GM12878 (cell line): ENCODE results near the gene MID1. TPM values are rescaled to one million over a fixed set of nuclear protein-coding genes. Genes with fewer than 3 reads are reported as not detected.

Experiments
- ATAC-seq: fragments of 200-7000 bp; cut with Tn5 transposase; 3 replicates; pipeline ENCODE4 v1.9.1; 2020; ENCODE audit warnings: mild to moderate bottlenecking, moderate library complexity
- BruUV-seq: library from RNA; stranded (reverse); fragments of 400-500 nt; replicated peaks from 2 replicates; lab custom pipeline; 2021; lab: Mats Ljungman, UMichigan
- CTCF ChIA-PET: fragments of 300-600 bp; sonication (Branson Sonifier 250); formaldehyde crosslinking; extraction: SDS; loops from one replicate; lab custom pipeline; 2021; ENCODE audit warnings: inconsistent platforms; lab: Yijun Ruan, JAX
- POLR2A ChIA-PET: fragments of 350-600 bp; formaldehyde crosslinking; extraction: SDS; loops from one replicate; lab custom pipeline; 2021; ENCODE audit warnings: inconsistent platforms; lab: Charles Lee
- RAD21 ChIA-PET: fragments of 300-600 bp; sonication (Branson Sonifier 250); formaldehyde crosslinking; loops from one replicate; lab custom pipeline; 2023; ENCODE audit warnings: antibody characterized with exemption; ENCODE audit not compliant: unreplicated experiment; lab: Charles Lee
- SMC1A ChIA-PET: fragments of 300-600 bp; sonication (Branson Sonifier 250); formaldehyde crosslinking; loops from one replicate; lab custom pipeline; 2023; ENCODE audit not compliant: unreplicated experiment, uncharacterized antibody; lab: Charles Lee
- DNase-seq: peaks from one replicate; pipeline ENCODE4 v3.0.0-alpha.2; 2011; ENCODE audit warnings: low read depth, low spot score
- FAIRE-seq: peaks from 3 replicates; lab custom pipeline; 2011; peaks lifted over from hg19 to GRCh38; lab: Jason Lieb, UNC
- H2AFZ ChIP-seq: 2 replicates; pipeline ENCODE4 v1.6.0; 2011; ENCODE audit warnings: low read depth, low read length, control low read depth; ENCODE audit not compliant: control insufficient read depth
- H3K27ac ChIP-seq: 2 replicates; pipeline ENCODE4 v1.5.1; 2011; ENCODE audit warnings: control low read depth; ENCODE audit not compliant: control insufficient read depth, insufficient read depth
- H3K27me3 ChIP-seq, 2 experiments: replicated peaks in 1 of 2; 2 replicates each; pipeline versions ENCODE4 v1.6.0 to v1.6.1; 2011; ENCODE audit warnings: low read length in 1 of 2; ENCODE audit not compliant: control insufficient read depth in 2 of 2, insufficient read depth in 2 of 2
- H3K36me3 ChIP-seq, 2 experiments: 2 replicates each; pipeline ENCODE4 v1.5.1; 2011; ENCODE audit warnings: low read length in 1 of 2; ENCODE audit not compliant: control insufficient read depth in 2 of 2, insufficient read depth in 2 of 2
- H3K4me1 ChIP-seq: 2 replicates; pipeline ENCODE4 v1.6.1; 2011; ENCODE audit warnings: mild to moderate bottlenecking, low read length, moderate library complexity, mixed read lengths; ENCODE audit not compliant: control insufficient read depth, insufficient read depth
- H3K4me2 ChIP-seq: 2 replicates; pipeline ENCODE4 v1.6.0; 2011; ENCODE audit warnings: control low read depth; ENCODE audit not compliant: control insufficient read depth, insufficient read depth
- H3K4me3 ChIP-seq: fragments of 200-600 bp; sonication (generic); 2 replicates; pipeline ENCODE4 v1.5.1; 2016
- H3K79me2 ChIP-seq: 2 replicates; pipeline ENCODE4 v1.6.0; 2011; ENCODE audit warnings: low read length; ENCODE audit not compliant: control insufficient read depth, insufficient read depth
- H3K9ac ChIP-seq: 2 replicates; pipeline ENCODE4 v1.8.0; 2011; ENCODE audit warnings: low read length, control low read depth, mixed read lengths; ENCODE audit not compliant: control insufficient read depth, insufficient read depth
- H3K9me3 ChIP-seq: replicated peaks from 3 replicates; pipeline ENCODE4 v1.5.1; 2011; ENCODE audit warnings: mild to moderate bottlenecking, low read length; ENCODE audit not compliant: control insufficient read depth, insufficient read depth
- H4K20me1 ChIP-seq: 2 replicates; pipeline ENCODE4 v1.6.0; 2011; ENCODE audit not compliant: control insufficient read depth, insufficient read depth
- CREM ChIP-seq: IDR thresholded peaks from 2 replicates; pipeline ENCODE4 v1.6.1; 2014; ENCODE audit warnings: antibody characterized with exemption, low read depth
- HDAC6 ChIP-seq: fragments of 200-600 bp; sonication (generic); IDR thresholded peaks from one replicate; pipeline ENCODE4 v1.8.0; 2017; ENCODE audit warnings: antibody characterized with exemption; ENCODE audit not compliant: unreplicated experiment
- IKZF2 ChIP-seq, 2 experiments: fragments of 450-650 bp; IDR thresholded peaks; 2 replicates each; pipeline ENCODE4 v1.6.1; 2017; ENCODE audit warnings: mild to moderate bottlenecking in 2 of 2, moderate library complexity in 2 of 2
- IRF4 ChIP-seq: IDR thresholded peaks from 2 replicates; pipeline ENCODE4 v1.6.1; 2011; ENCODE audit warnings: low read depth, low read length
- KDM1A ChIP-seq: fragments of 200-600 bp; sonication (generic); IDR thresholded peaks from 2 replicates; pipeline ENCODE4 v1.6.1; 2016; ENCODE audit warnings: borderline replicate concordance
- LARP7 ChIP-seq: fragments of 450-650 bp; IDR thresholded peaks from 2 replicates; pipeline ENCODE4 v1.6.1; 2017; ENCODE audit warnings: mild to moderate bottlenecking
- NFIC ChIP-seq: IDR thresholded peaks from 2 replicates; pipeline ENCODE4 v1.6.1; 2012; ENCODE audit warnings: low read depth, mild to moderate bottlenecking, inconsistent platforms, low read length, moderate library complexity
- NR2C2 ChIP-seq: IDR thresholded peaks from 2 replicates; pipeline ENCODE4 v1.6.1; 2011; ENCODE audit warnings: borderline replicate concordance, low read depth; ENCODE audit not compliant: control insufficient read depth, insufficient read length
- RFX5 ChIP-seq: IDR thresholded peaks from 2 replicates; pipeline ENCODE4 v1.6.1; 2011; ENCODE audit warnings: low read depth, low read length, improper control_type of control experiment
- SMARCA5 ChIP-seq: fragments of 450-650 bp; IDR thresholded peaks from 2 replicates; pipeline ENCODE4 v1.6.1; 2017; ENCODE audit warnings: mild to moderate bottlenecking
- SP1 ChIP-seq: IDR thresholded peaks from one replicate; pipeline ENCODE4 v1.6.1; 2011; ENCODE audit warnings: low read depth, low read length
- TCF12 ChIP-seq: IDR thresholded peaks from 2 replicates; pipeline ENCODE4 v1.6.1; 2011; ENCODE audit warnings: low read depth, mild to moderate bottlenecking, low read length
- YY1 ChIP-seq: IDR thresholded peaks from 2 replicates; pipeline ENCODE4 v1.6.1; 2011; ENCODE audit warnings: low read depth, mild to moderate bottlenecking, low read length
- ZSCAN29 ChIP-seq: fragments of 450-650 bp; IDR thresholded peaks from 2 replicates; pipeline ENCODE4 v1.6.1; 2017; ENCODE audit warnings: mild to moderate bottlenecking, moderate library complexity
- WGBS: methylation state at CpG from one replicate; pipeline ENCODE4 v1.1.6; 2016; ENCODE audit warnings: low lambda C conversion rate; ENCODE audit not compliant: insufficient replicate concordance, insufficient coverage; ENCODE audit errors: missing lambda C conversion rate; 5-methylcytosine and 5-hydroxymethylcytosine counted together
- in situ Hi-C: fragments of 300-500 bp; cut with MboI; formaldehyde crosslinking; loops from 9 replicates; pipeline ENCODE4 v1.14.3; 2018; ENCODE audit warnings: mixed read lengths
- intact Hi-C: fragments of 100-400 bp; cut with micrococcal nuclease; formaldehyde crosslinking; loops from one replicate; pipeline ENCODE4 v1.14.2; 2022; ENCODE audit not compliant: unreplicated experiment
- polyA plus RNA-seq, 11 experiments: library from polyadenylated mRNA; depleted of rRNA in 4 of 11; unstranded in 6 of 11; stranded (reverse) in 5 of 11; fragments of >200 nt; fragmentation: Nextera tagmentation in 4 of 11; fragmentation: Illumina TruSeq in 1 of 11; extraction: Ambion mirVana in 4 of 11; extraction: Trizol in 1 of 11; gene quantifications; 1 replicate in 1 of 11; 2 replicates in 10 of 11; pipeline versions ENCODE4 v1.2.1 to v1.2.3, GENCODE V29; 2011 to 2016; ENCODE audit warnings: inconsistent platforms in 2 of 11, missing spikeins in 2 of 11, low read depth in 1 of 11
- total RNA-seq, 4 experiments: library from RNA; depleted of rRNA in 3 of 4; stranded (reverse); fragments of >200 nt in 3 of 4; fragmentation: Illumina TruSeq in 1 of 4; extraction: Trizol in 1 of 4; gene quantifications; 2 replicates each; pipeline versions ENCODE4 v1.2.1 to v1.2.3, GENCODE V29; 2013 to 2021
- TF ChIP-seq, protein P1 (sequence below): IDR thresholded peaks from 2 replicates; pipeline ENCODE4 v1.6.1; 2011; ENCODE audit warnings: borderline replicate concordance, low read depth, mild to moderate bottlenecking, moderate library complexity, low read length; ENCODE audit not compliant: insufficient read depth, poor library complexity, severe bottlenecking
- TF ChIP-seq, protein P2 (sequence below): fragments of 450-650 bp; IDR thresholded peaks from 2 replicates; pipeline ENCODE4 v1.6.1; 2018; ENCODE audit warnings: borderline replicate concordance, mild to moderate bottlenecking; ENCODE audit not compliant: partially characterized antibody
- TF ChIP-seq, protein P3 (sequence below): IDR thresholded peaks from 2 replicates; pipeline ENCODE4 v1.6.1; 2012; ENCODE audit warnings: low read depth, low read length, improper control_type of control experiment
- TF ChIP-seq, protein P4 (sequence below): fragments of 450-650 bp; formaldehyde crosslinking; IDR thresholded peaks from 2 replicates; pipeline ENCODE4 v1.4.0; 2022; ENCODE audit warnings: mild to moderate bottlenecking, moderate library complexity

Gene MID1
- total and polyA plus RNA-seq, 10 of the 15 experiments (the other 5 are each of a cell fraction or from before 2014, with no cell fraction given) = 0.04 to 0.51 (median 0.14) TPM; not detected in 1

DNA sequence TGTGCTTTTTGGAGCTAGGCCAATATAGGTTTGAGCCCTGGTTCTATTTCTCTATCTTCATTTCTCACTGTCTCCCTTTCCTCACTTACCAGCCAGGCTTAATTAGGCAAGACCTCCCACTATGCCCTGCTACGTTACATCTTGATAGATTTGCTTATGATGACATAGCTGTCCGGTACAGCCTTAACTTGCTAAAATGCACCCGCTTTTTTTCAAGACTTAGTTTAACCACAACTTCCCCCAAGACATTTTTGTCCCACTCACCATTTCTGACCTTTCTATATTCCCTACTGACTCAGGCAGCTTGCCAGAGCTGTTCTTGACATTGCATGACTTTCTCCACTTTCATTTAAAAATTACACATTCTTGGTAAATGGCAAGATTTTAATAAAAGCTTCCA lies 152.6 kb downstream of the MID1 start:
- ChIA-PET RAD21 (no interaction called here), SMC1A (no interaction called here), CTCF (no interaction called here), POLR2A (no interaction called here)
- Histone ChIP-seq H4K20me1 (no peaks in the 10 kb centered on the region), H3K4me1 (no peaks in the 10 kb centered on the region), H3K27ac (no peak overlapping the region), H2AFZ (no peak overlapping the region), H3K4me3 (no peak overlapping the region), H3K36me3 (no peaks in the 10 kb centered on the region), H3K4me2 (no peak overlapping the region), H3K9ac (no peak overlapping the region), H3K27me3 (no peaks in the 10 kb centered on the region; a peak in 1 of 4 replicates), H3K79me2 (no peaks in the 10 kb centered on the region), H3K9me3 (no peaks in the 10 kb centered on the region)
- 3% methylated on average over 3 of the region's 3 CpGs for WGBS
- no TSS peak for BruUV-seq
- in situ Hi-C loops = no loop called here
- no peak for FAIRE-seq
- intact Hi-C loops = no loop called here
- no peak for DNase-seq
- ATAC-seq = no peak
- no peak for TF ChIP-seq SMARCA5
- TF ChIP-seq NR2C2 = no peak
- no peak for TF ChIP-seq TCF12
- TF ChIP-seq LARP7 = no peak
- TF ChIP-seq, protein P1, sequence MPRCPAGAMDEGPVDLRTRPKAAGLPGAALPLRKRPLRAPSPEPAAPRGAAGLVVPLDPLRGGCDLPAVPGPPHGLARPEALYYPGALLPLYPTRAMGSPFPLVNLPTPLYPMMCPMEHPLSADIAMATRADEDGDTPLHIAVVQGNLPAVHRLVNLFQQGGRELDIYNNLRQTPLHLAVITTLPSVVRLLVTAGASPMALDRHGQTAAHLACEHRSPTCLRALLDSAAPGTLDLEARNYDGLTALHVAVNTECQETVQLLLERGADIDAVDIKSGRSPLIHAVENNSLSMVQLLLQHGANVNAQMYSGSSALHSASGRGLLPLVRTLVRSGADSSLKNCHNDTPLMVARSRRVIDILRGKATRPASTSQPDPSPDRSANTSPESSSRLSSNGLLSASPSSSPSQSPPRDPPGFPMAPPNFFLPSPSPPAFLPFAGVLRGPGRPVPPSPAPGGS = no peak
- no peak for TF ChIP-seq HDAC6
- TF ChIP-seq IKZF2 (IDR thresholded peaks at IDR 0.05) = no peak
- TF ChIP-seq ZSCAN29 = no peak
- TF ChIP-seq CREM = no peak
- no peak for TF ChIP-seq NFIC
- TF ChIP-seq, protein P2, sequence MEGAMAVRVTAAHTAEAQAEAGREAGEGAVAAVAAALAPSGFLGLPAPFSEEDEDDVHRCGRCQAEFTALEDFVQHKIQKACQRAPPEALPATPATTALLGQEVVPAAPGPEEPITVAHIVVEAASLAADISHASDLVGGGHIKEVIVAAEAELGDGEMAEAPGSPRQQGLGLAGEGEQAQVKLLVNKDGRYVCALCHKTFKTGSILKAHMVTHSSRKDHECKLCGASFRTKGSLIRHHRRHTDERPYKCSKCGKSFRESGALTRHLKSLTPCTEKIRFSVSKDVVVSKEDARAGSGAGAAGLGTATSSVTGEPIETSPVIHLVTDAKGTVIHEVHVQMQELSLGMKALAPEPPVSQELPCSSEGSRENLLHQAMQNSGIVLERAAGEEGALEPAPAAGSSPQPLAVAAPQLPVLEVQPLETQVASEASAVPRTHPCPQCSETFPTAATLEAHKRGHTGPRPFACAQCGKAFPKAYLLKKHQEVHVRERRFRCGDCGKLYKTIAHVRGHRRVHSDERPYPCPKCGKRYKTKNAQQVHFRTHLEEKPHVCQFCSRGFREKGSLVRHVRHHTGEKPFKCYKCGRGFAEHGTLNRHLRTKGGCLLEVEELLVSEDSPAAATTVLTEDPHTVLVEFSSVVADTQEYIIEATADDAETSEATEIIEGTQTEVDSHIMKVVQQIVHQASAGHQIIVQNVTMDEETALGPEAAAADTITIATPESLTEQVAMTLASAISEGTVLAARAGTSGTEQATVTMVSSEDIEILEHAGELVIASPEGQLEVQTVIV = no peak
- TF ChIP-seq YY1 = no peak
- TF ChIP-seq SP1 = no peak
- TF ChIP-seq, protein P3, sequence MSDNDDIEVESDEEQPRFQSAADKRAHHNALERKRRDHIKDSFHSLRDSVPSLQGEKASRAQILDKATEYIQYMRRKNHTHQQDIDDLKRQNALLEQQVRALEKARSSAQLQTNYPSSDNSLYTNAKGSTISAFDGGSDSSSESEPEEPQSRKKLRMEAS = no peak
- TF ChIP-seq, protein P4, sequence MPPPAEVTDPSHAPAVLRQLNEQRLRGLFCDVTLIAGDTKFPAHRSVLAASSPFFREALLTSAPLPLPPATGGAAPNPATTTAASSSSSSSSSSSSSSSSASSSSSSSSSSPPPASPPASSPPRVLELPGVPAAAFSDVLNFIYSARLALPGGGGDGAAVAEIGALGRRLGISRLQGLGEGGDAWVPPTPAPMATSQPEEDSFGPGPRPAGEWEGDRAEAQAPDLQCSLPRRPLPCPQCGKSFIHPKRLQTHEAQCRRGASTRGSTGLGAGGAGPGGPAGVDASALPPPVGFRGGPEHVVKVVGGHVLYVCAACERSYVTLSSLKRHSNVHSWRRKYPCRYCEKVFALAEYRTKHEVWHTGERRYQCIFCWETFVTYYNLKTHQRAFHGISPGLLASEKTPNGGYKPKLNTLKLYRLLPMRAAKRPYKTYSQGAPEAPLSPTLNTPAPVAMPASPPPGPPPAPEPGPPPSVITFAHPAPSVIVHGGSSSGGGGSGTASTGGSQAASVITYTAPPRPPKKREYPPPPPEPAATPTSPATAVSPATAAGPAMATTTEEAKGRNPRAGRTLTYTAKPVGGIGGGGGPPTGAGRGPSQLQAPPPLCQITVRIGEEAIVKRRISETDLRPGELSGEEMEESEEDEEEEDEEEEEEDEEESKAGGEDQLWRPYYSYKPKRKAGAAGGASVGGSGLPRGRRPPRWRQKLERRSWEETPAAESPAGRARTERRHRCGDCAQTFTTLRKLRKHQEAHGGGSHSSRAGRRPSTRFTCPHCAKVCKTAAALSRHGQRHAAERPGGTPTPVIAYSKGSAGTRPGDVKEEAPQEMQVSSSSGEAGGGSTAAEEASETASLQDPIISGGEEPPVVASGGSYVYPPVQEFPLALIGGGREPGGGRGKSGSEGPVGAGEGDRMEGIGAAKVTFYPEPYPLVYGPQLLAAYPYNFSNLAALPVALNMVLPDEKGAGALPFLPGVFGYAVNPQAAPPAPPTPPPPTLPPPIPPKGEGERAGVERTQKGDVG (CRISPR knock-in tag) = no peak
- no peak for TF ChIP-seq KDM1A
- TF ChIP-seq IRF4 = no peak
- TF ChIP-seq RFX5 = no peak
